WTC11 (cell line): Measurements from ENCODE around the gene USP20.

Source experiments
- TEAD4 ChIP-seq: sonication (generic); formaldehyde crosslinking; IDR thresholded peaks from 2 replicates; pipeline ENCODE4 v1.8.0; 2022; ENCODE audit warnings: mild to moderate bottlenecking, missing genetic modification reagents
- ZNF416 ChIP-seq: fragments of 250-450 bp; sonication (Bioruptor Pico); IDR thresholded peaks from 2 replicates; pipeline ENCODE4 v1.9.0; 2021; ENCODE audit warnings: mild to moderate bottlenecking, inconsistent platforms

- no peak for TF ChIP-seq ZNF416 (CRISPR knock-in tag)
- TF ChIP-seq TEAD4: no peak
Observed at GRCh38 chr9:129835128-129835859, at the start of gene USP20, which contains the start of gene C9orf78.
